ENCODE measurements around the gene GALNT15.

GALNT15 gene

DNA sequence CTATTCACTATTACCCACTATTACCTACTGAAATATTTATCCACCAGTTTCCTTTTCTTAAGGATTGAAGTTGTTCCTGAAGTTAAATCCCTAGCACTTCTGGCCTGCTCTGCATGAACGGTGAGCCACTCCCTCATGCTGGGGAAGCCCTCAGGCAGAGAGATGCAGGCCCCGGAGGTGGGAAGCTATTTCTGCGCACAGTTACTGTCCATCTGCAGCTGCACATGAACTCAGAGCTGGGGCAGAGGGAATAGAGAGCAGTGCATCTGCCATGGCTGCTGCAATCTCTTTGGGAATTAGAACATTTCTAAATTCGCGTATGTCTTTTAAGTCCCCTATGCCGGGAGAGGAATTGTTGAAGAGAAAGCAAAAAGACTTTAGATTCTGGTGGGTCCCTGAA, 6.3 kb upstream of the GALNT15 start:
- DNase-seq (ENCODE audit: low spot score), result no peak

DNA sequence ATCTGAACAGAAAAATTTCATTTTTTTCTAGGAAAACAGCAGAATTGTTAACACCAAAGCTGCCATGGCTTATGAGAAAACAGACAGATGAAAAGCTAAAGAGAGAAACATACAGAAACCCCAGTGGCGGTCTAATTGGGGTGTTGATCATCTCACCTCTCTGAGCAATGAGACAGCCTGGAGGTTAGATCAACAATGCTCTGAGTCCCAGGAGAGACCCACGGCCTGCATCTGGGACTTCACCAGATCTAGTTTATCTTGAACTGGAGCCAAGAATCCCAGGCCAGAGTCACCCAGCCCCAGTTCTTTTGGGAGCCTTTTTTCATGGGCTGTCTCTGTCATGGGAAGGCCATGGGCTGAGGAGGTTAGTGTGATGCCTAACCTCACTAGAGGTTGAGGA, 3.5 kb upstream of the GALNT15 start:
- peak; percentile 29 for DNase-seq (ENCODE audit: low spot score)

DNA sequence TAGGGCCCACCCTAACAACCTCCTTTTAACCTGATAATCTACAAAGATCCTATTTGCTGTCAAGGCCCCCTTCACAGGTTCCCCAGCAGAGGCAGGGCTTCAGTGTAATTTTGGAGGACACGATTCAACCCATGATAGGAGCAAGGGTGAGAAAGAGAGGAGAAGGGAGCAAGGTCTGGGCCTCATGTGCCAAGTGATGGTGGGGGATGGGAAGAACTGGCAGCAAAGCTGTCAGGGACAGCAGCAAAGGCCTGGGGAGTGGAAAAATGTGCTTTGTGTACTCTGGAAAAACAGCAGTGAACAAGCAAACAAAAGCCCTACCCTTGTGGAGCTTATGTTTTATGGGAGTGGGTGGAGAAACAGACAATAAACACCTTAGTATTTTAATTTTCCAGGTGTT, 2.7 kb upstream of the GALNT15 start:
- DNase-seq (ENCODE audit: low spot score), result no peak

DNA sequence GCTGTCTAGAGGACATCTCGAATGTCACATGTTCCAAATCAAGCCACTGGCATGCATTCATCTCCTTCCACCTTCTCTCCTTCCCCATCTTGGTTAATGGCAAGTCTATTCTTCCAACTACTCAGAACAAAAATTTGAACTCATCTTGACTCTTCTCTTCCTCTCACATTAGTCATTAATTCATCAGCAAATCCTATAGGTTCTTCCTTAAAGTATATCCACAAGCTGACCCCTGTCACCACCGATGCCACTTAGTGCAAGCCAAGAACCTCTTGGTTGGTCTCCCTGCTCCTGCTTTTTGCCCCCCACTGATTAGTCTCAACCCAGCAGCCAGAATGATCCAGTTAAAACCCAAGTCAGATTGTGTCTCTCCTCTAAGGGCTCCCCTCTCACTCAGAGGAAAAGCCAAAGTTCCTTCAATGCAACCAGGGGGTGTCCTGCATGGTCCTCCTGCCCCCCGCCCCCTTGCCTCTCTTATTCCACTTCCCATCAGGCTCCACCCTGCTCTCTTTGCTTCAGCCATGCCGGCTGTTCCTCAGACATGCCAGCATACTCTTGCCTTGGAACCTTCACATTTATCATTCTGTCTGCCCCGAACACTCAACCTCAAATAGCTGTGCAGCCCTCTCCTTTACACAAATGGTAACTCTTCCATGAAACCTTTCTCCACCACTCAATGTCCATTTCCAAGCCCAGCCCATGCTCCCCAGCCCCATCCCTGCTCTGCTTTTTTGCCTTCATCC, 1.0 kb upstream of the GALNT15 start:
- DNase-seq (ENCODE audit: low spot score), result no peak

DNA sequence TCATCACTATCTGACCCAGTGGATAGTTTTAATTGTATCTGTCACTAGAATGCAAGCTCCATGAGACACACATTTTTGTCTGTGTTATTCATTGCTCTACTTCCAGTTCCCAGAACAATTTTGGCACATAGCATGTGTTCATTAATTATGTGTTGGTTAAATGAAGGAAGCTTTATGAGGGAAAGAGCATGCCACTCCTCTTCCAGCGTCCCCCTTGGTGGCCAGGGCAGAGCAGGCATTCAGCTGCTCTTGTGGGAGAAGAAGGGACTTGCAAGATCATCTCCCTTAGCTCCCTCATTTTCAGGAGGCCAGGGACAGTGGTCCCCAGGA, 489 bp upstream of the GALNT15 start:
- DNase-seq (ENCODE audit: low spot score), result no peak

DNA sequence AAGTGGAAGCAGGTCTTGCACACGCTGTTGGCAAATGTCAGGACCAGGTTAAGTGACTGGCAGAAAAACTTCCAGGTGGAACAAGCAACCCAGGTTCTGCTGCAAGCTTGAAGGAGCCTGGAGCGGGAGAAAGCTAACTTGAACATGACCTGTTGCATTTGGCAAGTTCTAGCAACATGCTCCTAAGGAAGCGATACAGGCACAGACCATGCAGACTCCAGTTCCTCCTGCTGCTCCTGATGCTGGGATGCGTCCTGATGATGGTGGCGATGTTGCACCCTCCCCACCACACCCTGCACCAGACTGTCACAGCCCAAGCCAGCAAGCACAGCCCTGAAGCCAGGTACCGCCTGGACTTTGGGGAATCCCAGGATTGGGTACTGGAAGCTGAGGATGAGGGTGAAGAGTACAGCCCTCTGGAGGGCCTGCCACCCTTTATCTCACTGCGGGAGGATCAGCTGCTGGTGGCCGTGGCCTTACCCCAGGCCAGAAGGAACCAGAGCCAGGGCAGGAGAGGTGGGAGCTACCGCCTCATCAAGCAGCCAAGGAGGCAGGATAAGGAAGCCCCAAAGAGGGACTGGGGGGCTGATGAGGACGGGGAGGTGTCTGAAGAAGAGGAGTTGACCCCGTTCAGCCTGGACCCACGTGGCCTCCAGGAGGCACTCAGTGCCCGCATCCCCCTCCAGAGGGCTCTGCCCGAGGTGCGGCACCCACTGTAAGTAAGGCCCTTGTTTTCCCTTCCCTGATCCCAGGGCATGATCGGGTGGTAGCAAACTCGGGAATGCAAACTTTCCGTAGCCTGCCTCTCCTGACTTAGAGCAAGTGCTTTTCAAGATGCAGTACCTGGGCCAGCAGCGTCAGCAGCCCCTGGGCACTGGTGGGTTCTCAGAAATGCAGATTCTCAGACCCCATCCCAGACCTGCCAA, 759 bp downstream of the GALNT15 start:
- DNase-seq (ENCODE audit: low spot score), result no peak

DNA sequence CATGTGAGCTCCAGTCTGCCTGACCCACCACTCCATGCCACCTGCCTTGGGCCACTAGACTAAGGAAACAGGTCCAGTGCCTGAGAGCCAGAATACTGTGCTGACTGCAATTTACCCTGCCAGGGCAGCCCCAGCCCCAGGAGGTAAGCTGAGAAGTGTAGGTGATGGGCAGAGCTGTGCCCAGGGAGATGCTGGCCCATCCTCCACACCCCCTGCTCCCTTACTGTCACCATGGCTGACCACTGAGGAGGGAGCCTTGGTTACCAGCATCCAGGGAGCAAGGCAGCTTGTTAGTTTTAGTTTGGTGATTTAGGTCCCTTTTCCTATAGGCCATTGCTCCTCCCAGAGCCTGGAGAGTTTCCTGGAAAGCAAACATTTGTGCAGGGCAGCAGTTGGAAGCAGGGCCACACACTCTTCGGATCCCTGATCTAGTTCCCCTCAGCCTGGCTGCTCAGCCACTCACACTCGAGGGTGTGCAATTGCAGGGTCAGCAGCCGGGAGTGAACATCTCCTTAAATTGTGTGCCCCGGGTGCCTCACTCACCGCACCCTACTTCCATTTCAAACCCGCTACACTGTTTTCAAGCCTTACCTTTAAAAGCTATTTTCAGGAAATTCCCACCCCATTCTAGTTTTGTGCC, 2.0 kb downstream of the GALNT15 start:
- no peak for DNase-seq (ENCODE audit: low spot score)

DNA sequence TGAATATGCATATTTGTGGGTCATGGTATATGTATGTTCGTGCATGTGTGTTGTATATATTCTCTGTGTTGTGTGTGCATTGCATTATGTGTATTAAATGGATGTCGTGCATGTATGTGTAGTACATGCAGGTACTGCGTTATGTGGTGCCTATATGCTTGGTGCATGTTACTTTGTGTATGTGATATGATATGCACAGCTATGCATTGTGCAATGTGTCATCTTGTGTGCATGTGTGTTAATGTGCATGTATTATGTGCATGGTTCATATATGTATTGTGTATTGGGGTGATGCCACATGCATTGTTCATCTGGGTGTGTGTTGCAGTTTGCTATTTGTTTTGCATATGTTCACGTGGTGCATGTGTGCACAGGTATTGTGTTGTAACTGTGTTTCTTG, 2.9 kb downstream of the GALNT15 start:
- no peak for DNase-seq (ENCODE audit: low spot score)

DNA sequence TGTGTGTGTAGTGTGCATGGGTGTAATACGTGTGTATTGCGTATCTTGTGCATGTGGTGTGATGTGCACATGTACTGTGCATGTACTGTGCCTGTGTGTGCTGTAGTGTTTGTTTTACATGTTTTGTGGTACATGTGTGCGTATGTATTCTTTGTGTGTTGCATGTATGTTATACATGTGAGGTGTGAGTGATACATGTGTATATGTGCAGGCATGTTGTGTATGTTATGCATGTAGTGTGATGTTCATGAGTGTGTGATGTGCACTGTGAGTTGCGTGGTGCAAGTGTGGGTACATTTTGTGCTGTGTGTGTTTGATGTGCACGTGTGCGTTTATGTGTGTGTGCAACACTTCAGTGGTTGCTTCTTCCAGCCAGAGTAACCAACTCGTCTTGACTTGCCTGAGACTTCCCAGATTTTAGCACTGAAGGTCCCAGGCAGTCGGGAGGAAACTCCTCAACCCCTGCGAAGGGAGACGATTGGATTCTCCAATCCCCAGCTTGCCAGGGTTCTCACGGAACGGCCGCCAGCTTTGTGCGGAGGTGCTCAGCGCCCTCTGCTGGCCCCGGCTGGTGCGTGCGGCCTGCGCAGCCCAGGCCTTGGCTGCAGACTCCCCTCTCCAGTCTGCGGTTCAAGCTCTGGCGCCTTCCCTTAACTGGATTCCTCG, 3.6 kb downstream of the GALNT15 start:
- peak; percentile 82 for DNase-seq (ENCODE audit: low spot score)

DNA sequence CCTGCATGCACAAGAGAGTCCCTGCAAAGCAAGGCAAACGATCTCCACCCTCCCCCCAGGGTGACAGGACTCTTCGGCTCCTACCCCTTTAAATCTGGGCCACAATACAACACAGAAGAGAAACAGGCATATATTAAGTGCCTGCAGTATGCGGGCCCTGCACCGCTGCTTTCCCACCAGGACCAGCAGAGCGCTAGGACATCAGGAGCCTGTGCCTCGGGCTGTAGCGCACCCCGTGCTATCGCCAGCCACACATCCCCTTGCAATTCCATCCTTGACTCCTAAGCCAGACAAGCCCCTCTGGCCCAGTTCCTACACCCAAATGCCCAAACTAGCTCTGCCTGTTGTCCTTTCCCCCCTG, 4.1 kb downstream of the GALNT15 start:
- DNase-seq (ENCODE audit: low spot score), result no peak

DNA sequence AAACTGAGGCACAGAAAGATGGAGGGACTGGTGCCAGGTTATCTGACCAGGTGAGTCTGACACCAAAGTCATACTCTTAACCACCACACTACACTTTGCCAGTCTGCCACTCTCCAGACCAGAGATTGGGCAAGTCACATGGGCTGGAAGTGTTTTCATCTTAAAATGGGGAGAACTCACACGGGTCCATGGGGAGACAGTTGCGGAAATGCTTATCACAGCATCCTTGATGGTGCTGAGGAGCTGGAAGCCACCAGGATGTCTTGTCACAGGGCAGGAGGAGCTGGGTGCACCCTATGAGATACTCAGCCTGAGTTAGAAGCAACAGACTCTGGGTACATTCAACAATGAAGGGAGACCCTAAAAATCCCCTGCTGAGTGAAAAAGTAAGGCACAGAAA, 4.8 kb downstream of the GALNT15 start:
- DNase-seq (ENCODE audit: low spot score), result no peak

DNA sequence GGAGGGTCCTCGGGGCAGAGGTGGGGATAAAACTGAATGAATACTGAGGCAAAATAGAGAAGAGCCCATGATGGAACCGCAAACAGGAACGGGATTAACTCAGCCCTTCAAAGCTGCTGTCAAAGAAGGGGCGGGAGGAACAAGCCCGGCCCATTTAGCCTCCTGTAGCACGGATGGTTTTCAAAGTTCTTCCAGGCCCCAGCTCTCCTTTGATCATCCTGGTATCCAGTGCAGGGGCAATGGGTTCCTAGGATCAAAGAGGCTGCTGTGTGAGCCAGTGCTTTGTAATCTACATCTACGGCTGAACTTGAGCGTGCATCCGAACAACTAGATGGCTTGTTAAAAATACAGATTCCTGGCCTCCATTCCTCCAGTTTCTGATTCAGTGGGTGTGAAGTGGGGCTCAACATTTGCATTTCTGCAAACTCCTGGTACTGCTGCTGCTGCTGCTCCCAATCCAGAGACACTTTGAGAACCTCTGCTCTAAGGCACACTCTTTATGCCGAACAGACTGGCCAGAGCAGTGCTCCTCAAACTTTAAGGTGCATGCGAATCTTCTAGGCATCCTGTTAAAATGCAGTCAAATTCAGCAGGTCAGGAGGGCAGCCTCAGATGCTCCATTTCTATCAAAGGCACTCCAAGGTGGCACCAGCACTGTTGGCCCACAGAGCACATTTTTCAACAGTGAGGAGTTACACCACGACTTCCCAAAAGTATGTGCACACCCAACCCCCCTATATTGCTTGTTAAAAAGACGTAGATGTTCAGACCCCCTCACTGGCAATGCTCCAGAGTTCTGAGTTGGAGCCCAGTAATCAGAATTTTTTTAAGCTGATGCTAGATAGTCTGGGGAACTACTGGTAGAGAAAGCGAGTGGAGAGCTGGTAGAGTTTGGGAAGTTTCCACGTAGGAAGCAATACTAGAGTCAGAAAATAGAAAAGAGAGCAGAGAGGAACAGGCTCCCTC, 5.6 kb downstream of the GALNT15 start:
- peak; percentile 28 for DNase-seq (ENCODE audit: low spot score)

DNA sequence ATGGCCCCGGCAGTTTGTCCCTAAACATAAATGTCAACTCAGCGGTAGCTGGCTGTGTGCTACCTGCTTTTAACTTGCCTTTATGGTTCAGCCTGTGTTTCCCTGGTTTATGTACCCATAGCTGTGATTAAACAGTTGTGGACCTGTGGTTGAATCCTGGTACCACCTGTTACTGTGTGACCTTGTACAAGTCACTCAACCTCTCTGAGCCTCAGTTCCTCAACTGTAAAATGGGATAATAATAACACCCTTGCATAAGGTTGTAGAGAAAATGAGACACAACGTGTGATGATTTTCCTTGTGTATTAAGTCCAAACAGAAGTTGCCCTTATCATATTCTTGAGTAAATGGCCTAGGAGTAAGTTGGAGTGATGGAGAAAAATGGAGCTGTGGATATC, 6.3 kb downstream of the GALNT15 start:
- no peak for DNase-seq (ENCODE audit: low spot score)

DNA sequence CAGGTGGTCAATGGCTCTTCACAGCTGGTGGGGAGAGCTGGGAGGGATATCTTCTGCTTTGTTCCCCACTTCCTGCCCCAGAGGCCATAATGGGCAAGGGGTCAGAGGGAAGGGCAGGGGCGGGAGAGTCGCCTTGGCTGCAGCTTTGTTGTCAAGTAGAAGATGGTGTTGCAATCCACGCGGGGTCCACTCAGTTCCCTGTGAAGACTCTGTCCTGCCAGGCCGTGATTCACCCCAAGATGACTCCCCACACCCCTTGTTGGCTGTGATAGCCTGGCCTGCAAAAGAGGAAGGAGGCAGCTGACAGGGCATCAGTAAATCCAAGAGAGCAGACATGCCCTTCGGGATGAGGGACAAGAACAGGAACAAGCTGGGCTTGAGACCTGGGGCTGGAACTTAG, 6.9 kb downstream of the GALNT15 start:
- no peak for DNase-seq (ENCODE audit: low spot score)

DNA sequence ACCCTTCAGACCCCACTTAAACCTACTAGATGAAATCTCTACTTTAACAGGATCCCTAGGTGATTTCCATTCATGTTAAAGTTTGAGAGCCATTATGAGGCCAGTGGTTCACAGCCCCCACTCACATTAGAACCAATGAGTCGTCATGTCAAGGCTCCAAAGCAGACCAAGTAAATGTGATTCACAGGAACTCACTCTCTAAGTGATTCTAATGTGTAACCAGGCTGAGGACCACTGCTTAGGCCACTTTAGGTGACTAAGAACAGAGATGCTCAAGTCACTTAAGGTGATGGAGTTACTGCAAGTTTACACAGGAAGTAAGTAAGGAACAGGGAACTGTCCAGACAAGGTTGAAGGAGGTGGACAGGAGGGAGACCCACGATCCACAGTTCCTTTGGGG, 7.7 kb downstream of the GALNT15 start:
- peak; percentile 87 for DNase-seq (ENCODE audit: low spot score)

DNA sequence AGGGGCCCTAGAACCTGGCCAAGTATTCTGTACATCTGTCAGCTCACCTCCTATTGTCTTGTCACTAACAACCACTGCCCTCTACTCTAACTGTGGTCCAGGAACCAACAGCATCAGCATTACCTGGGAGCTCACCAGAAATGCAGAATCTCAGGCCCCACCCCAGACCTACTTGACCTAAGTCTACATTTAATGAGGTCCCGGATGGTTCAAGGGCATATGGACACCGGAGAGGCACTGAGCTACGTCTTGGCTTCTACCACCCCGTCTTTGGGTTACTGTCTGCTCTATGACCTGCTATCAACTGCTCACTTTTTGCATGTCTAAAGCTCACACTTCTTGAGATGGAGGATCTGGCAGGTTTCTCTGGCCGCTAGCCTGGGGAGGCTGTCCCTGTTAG, 8.1 kb downstream of the GALNT15 start:
- no peak for DNase-seq (ENCODE audit: low spot score)

DNA sequence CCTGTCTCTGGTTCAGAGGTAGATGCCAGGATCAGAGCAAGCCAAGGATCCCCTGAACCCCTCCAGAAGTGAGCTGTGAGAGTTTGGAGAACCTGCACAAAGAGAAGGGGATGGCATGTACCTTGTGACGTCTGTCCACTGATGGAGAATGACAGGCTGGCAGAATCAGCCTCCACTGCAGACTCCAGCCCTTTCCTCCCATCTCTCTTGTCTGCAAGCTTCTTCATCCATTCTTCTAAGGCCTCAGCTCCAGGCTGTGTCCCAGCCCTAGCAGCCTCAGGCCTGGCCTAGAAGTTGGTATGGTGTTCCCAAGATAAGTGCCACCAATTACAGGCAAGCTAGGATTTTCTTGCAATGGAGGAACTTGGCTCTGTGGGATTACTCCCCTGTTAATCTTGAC, 8.6 kb downstream of the GALNT15 start:
- no peak for DNase-seq (ENCODE audit: low spot score)

DNA sequence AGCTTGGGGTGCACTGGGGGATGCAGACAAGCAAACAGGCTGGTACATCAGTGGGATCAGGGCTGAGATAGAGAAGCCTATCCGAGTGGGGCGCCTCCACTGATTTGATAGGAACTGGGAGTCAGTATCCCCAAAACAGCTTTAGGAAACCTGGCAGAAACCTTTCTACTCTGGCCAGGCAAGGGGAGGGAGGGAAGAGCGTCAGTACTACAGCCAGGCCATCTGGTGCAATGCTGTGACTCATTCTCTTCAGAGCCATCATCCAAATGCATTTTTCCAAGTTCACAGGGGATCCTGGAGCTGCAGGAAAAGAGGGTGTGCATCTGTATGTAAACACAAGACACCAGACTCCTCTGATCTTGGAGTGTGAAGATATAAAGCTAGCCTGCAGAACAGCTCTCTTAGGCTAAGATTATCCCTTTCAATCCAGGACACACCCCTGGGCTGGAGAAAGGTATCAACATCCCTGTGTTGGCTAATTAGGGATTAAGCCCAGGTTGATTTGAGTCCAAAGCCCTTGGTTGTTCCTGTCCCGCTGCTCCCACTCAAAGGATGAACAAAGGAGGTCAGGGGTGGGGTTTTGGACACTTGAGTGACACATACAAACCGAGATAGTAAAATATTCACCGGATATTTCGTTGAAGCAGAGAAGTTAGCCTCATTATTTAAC, 9.3 kb downstream of the GALNT15 start:
- peak; percentile 26 for DNase-seq (ENCODE audit: low spot score)

DNA sequence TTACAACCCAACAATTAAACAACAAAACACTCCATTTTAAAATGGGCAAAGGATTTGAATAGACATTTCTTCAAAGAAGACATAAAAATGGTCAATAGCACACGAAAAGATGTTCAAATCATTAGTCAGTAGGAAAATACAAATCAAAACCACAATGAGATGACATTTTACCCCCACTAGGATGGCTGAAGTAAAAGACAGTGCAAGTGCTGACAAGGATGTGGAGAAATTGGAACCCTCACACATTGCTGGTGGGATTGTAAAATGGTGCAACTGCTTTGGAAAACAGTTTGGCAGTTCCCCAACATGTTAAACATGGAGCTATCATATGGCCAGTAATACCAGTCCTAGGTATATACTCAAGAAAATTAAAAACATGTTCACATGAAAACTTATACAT, 11.6 kb downstream of the GALNT15 start:
- no peak for DNase-seq (ENCODE audit: low spot score)

DNA sequence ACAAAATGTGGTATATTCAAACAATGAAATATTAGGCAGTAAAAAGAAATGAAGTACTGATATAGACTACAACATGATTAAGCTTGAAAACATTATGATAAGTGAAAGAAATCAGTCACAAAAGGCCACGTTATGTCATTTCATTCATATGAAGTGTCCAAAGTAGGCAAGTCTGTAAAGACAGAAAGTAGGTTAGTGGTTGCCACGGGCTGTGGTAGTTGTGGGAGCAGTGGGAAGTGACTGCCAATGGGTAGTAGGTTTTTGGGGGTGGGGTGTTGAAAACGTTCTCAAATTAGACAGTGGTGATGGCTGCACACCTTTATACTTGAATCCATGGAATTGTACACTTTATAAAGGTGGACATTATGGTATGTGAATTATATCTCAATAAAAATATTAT, 12.1 kb downstream of the GALNT15 start:
- DNase-seq (ENCODE audit: low spot score), result no peak

DNA sequence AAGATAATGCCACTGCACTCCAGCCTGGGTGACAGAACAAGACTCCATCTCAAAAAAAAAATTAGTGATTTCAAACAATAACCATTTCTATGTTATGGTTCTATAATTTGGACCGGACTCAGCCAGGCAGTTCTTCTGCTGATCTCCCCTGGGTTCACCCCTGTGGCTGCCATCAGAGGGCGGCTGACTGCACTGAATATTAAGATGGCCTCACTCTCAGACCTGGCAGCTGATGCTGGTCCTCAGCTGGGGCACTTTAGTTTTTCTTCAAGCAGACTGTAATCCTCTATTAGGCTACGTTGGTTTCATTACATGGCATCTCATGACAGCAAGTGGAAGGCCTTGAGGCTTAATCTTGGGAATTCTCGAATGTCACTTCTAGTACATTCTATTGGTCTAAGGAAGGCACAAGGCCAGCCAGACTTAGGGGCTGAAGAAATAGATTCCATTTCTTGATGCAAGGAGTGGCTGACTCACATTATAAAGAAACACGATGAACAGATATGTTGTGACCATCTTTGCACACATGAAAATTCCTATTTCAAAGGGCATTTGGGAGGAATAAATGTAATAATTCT, 12.8 kb downstream of the GALNT15 start:
- DNase-seq (ENCODE audit: low spot score), result no peak

Measured in kidney tubule cell (primary cell).